Duodenal mucosa (tissue), 2 donors: ENCODE measurements around the gene PLEKHM3.

Experiments
- H3K27ac ChIP-seq: one replicate; pipeline ENCODE4 v1.7.0; 2013; ENCODE audit warnings: low read depth, low read length
- H3K27me3 ChIP-seq, 2 donors: one replicate each; pipeline ENCODE4 v1.7.0; 2013; ENCODE audit warnings: low read length in 2 of 2, control low read depth in 1 of 2; ENCODE audit not compliant: insufficient read depth in 2 of 2, control insufficient read depth in 1 of 2
- H3K36me3 ChIP-seq, 2 donors: one replicate each; pipeline ENCODE4 v1.7.0; 2013; ENCODE audit warnings: low read length in 2 of 2, control low read depth in 1 of 2; ENCODE audit not compliant: insufficient read depth in 2 of 2, control insufficient read depth in 1 of 2
- H3K4me1 ChIP-seq, 2 donors: one replicate each; pipeline ENCODE4 v1.7.0; 2013; ENCODE audit warnings: low read length in 2 of 2, control low read depth in 1 of 2; ENCODE audit not compliant: insufficient read depth in 2 of 2, control insufficient read depth in 1 of 2
- H3K4me3 ChIP-seq, 2 donors: one replicate each; pipeline ENCODE4 v1.7.0; 2013; ENCODE audit warnings: low read length in 2 of 2, low read depth in 1 of 2
- H3K9ac ChIP-seq, 2 donors: one replicate each; pipeline ENCODE4 v1.7.0; 2013; ENCODE audit warnings: low read length in 2 of 2, low read depth in 1 of 2
- H3K9me3 ChIP-seq, 2 donors: one replicate each; pipeline ENCODE4 v1.7.0; 2013; ENCODE audit warnings: low read length in 2 of 2, control low read depth in 1 of 2; ENCODE audit not compliant: control insufficient read depth in 1 of 2

The PLEKHM3 gene

DNA sequence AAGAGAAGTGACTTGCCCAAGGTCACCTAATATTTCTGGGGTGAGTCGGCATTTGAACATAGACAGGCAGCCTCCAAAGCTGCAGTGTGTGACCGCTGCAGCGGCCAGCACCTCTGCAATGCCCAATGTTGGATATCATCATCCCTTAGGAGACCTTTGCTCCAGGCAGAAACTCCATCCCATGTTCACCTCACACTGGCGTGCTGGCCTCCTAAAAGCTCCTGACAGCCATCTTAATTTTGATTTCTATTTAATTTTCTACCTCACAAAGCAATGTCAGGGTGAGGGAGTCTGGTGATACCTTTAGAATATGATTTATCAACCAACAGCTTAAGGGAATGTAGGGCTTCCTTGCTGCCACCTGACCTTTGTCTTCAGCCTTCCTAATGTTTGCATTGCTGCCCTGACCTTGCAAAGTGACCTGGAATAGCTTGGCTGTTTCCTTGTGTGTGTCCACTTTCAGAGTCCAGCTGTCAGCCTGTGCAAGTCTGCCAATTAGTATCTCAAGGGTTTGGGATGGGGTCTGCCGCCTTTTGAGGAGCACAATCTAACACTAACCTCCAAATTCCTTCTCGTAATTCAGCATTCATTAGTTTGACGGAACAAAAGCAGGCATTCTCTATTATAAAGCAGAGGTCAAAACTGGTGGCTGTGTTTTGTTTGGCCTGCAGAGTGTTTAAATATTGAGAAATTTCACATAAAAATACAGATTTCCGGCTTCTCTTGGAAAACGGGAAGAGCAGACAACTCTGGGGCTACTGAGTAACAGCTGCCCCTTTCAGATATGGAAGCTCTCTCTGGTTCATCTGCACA lies 127.6 kb downstream of the PLEKHM3 start:
- Histone ChIP-seq H3K9me3 (no peaks in the 10 kb centered on the region), H3K4me3 (no peak overlapping the region), H3K27ac (no peak overlapping the region), H3K9ac (no peak overlapping the region), H3K27me3 (no peaks in the 10 kb centered on the region), H3K36me3 (peaks cover 0 to 15% of the 10 kb centered on the region in 2 donors), H3K4me1 (peaks cover 3 to 6% of the 10 kb centered on the region in 2 donors)

DNA sequence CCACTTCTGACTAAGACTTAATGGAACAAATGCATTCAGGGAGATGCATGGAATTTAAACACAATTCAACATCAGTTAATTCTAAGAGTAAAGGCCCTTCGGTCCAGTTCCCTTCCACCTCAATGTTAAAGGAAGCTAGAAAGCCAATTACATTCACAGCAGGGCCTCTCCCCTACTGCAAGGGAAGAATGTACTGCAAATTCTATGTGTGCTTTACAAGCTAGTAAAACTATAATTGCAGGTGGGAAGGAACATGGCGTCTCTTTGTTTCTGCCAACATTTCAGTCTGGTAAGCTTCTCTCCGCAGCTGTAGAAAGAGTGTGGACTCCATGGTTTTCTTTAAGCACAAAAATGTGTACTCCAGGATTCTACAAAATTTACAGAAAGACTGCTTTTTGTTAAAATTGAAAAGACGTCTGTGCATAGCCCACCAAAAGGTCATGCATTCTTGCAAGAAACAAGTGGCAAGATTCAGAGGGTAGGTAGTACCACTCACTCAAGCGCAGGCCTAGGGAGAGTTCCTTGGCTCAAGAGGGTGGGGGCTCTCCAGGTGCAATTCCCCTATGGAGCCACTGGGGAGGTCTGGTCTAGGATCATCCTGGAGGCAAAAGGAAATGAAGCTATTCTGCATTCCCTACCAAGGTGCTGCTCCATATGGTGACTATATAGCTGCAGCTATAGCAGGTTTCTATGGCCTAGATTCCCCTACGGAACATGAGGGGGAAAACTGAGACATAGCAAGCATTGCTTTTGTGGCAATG lies 128.6 kb downstream of the PLEKHM3 start:
- no peak overlapping the region for H3K4me3 ChIP-seq
- H3K9me3 ChIP-seq: no peaks in the 10 kb centered on the region
- H3K36me3 ChIP-seq: peaks cover 0 to 12% of the 10 kb centered on the region in 2 donors
- no peak overlapping the region for H3K9ac ChIP-seq
- H3K4me1 ChIP-seq: peaks cover 3 to 6% of the 10 kb centered on the region in 2 donors
- H3K27me3 ChIP-seq: no peaks in the 10 kb centered on the region
- H3K27ac ChIP-seq: no peak overlapping the region

DNA sequence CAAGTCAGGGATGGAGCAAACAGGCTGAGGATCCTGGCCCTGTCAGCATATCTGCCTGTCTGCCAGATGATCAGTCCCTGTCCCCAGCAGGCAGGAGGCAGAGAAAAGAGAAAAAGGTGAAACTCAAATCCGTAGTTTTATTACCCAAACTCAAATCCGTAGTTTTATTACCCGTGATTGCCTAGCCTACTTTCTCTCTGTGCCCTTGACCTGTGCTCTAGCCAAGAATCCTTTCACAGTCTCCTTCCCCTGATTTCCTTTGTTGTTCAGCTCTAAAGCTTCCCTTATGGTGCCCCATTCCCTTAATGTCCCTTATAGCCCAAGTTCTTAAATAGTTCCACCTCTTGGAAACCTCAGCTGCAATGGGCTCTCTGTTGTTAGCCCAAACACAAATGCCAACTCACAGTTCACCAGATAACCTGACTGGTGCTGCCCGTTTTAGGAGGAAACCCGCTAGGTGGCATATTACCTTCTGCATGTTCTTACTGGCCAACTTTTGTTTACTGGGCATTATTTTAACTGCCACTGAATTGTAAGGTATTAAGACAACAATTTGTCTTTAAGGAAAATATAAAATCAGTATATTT lies 130.0 kb downstream of the PLEKHM3 start:
- Histone ChIP-seq H3K27ac (no peak overlapping the region), H3K36me3 (peaks cover 0 to 4% of the 10 kb centered on the region in 2 donors), H3K9ac (no peak overlapping the region), H3K4me1 (peaks cover 3 to 6% of the 10 kb centered on the region in 2 donors), H3K27me3 (no peaks in the 10 kb centered on the region), H3K4me3 (no peak overlapping the region), H3K9me3 (no peaks in the 10 kb centered on the region)

DNA sequence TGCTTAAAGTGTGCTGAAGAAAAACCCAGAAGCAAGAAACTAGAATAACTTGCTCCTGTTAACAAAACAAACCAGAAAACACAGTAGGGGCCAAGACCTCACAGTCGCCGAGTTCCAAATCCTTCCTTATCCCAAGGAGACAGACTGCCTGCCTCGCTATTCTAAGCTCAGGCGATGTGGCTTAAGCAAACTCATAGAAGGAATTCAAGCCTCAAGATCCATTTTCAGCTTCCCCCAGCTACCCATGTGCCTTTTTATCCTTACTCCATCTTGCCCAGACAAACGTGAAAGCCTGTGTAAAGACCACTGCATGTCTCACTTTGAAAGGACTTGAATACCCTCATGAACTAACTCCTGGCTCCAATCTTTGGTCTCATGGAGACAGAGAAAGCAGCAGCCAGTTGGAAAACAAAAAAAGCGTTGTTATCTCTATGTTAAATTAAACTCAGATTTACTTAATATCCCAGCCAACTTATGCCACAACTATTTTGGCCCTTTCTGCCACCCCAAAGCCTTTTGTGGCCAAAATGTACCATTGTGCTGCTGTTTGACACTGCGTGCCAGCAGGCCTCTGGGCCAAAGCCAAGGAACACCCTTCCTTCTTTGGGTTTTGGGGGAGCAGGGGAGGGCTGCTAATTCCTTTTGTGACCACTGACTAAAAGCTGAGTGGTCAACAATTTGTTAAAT lies 132.5 kb downstream of the PLEKHM3 start:
- Histone ChIP-seq H3K27me3 (no peaks in the 10 kb centered on the region), H3K36me3 (no peaks in the 10 kb centered on the region), H3K9ac (no peak overlapping the region), H3K9me3 (no peaks in the 10 kb centered on the region), H3K27ac (no peak overlapping the region), H3K4me1 (peaks cover 3 to 6% of the 10 kb centered on the region in 2 donors), H3K4me3 (no peak overlapping the region)

DNA sequence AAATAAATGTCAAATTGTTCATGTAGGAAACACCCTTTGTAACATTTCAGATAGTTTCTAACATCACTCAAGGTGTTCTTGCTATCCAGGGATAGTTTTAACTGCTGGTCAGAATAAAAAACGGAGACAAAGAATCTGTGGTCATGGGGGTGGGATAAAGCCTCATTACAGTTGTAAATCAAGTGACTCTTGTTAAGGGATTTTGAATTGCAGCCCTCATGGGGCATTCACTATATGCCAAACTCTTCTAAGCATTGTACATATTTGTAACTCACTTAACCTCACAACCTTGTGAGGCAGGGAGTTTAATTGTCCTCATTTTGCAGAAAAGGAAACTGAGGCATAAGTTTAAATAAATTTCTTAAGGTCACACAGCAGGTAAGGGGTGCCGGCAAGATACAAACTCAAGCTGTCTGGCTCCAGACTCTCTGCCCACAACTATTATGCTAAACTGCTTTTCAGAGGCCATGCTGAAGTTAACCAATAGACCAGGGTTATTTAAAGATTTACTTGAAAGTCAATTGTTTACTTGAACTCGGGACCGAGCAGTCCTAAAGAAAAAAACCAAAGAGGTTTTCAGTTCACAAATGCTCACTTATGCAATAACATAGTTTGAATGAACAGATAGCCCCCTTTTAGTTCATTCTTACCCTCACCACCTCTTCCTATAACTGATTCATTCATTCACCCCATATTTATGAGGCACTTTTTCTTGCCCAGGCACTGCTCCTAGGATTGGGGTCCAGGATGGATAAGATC lies 134.1 kb downstream of the PLEKHM3 start:
- Histone ChIP-seq H3K36me3 (no peaks in the 10 kb centered on the region), H3K9ac (no peak overlapping the region), H3K4me3 (no peak overlapping the region), H3K27me3 (no peaks in the 10 kb centered on the region), H3K27ac (no peak overlapping the region), H3K4me1 (peaks cover 3 to 6% of the 10 kb centered on the region in 2 donors), H3K9me3 (no peaks in the 10 kb centered on the region)

DNA sequence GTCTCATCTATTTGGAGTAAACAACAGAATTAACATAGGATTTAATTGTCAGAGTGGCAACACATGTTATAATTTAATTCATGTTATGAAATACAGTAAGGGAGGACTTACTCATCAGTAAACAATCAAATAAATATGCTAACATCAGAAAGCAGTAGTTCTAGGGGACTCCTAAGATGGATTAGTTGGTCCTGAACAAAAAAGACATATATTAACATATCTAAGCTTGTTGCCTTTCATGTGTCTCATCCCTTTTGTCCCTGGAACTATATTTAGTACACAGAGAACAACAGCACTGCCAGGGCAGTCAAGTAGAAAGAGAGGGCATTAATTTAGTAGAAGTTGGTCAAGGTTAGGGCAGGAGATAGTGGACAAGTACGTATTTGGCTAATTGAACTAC lies 137.8 kb downstream of the PLEKHM3 start:
- no peak overlapping the region for H3K4me3 ChIP-seq
- H3K27me3 ChIP-seq: no peaks in the 10 kb centered on the region
- H3K4me1 ChIP-seq: peaks cover 5 to 9% of the 10 kb centered on the region in 2 donors
- H3K9me3 ChIP-seq: no peaks in the 10 kb centered on the region
- H3K36me3 ChIP-seq: no peaks in the 10 kb centered on the region
- no peak overlapping the region for H3K27ac ChIP-seq
- H3K9ac ChIP-seq: no peak overlapping the region

DNA sequence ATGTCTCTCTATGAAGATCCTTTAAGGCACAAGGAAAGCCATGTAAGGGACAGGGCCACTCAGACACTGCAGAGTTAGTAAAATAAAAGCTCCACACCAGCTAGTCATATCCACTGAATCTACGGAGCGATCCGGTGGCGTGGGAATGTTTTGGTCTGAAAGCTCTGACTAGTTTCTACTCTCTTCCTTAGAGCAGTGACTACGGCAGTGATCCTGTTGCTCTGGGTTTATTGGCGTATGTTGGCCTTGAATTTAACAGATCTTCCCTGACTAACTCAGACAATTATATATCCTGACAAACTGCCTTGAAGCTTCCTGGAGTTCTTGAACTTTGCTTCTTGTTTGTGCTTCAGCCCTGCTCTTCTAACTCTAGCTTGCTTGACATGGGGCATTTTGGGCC lies 140.3 kb downstream of the PLEKHM3 start:
- Histone ChIP-seq H3K9ac (no peak overlapping the region), H3K4me3 (no peak overlapping the region), H3K27ac (no peak overlapping the region), H3K4me1 (peaks cover 5 to 9% of the 10 kb centered on the region in 2 donors), H3K9me3 (no peaks in the 10 kb centered on the region), H3K27me3 (no peaks in the 10 kb centered on the region), H3K36me3 (no peaks in the 10 kb centered on the region)

DNA sequence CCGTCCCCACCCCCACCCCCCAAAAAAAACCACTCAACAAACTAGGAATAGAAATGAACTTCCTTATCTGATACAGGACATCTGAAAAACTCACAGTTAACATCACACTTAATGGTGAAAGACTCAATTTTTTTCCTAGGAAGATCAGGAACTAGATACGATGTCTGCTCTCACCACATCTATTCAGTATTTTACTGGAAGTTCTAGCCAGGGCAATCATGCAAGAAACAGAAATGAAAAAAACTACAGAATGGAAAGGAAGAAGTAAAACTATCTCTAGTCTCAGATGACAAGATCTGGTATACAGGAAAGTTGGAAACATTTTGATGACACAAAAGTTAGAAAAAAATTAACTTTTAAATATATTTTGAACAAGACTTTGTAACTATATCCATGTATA lies 141.2 kb downstream of the PLEKHM3 start:
- Histone ChIP-seq H3K27ac (no peak overlapping the region), H3K9me3 (no peaks in the 10 kb centered on the region), H3K27me3 (no peaks in the 10 kb centered on the region), H3K4me3 (no peak overlapping the region), H3K36me3 (no peaks in the 10 kb centered on the region), H3K9ac (no peak overlapping the region), H3K4me1 (peaks cover 9 to 11% of the 10 kb centered on the region in 2 donors)

DNA sequence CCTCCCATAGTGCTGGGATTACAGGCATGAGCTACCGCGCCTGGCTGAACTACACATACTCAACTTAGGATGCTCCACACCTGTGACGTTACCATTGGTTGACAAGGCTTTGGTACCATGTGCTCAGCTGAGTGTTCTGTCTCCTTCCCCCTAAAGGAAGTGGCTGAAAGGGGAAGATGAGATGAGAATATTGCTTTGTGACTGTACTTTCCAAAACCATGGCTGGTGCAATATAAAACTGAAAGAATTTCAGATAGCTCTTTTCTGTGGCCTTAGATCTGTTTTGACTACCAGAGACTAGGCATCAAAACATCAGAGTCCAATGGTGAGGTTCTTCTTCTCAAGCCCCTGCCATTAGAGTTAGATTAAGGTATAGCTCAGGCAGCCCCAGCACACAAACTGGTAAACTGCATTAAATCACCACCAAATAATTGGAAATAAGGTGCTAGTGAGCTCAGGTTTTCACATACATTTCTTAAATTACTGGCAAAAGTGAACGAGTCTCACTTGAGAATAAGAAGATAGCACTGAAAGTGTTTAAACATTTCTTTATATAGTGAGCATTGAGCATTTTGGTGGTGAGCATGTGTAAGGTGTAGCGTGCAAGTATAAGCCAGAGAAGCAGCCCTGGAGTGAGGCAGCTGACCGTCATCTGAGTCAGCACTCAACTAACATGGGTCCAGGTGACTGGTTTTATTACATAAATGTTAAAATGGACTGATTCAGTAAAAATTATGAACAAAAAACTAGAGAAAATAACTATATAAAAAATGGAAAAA lies 142.1 kb downstream of the PLEKHM3 start:
- Histone ChIP-seq H3K4me3 (no peak overlapping the region), H3K9me3 (no peaks in the 10 kb centered on the region), H3K4me1 (peaks cover 9 to 15% of the 10 kb centered on the region in 2 donors), H3K27ac (no peak overlapping the region), H3K27me3 (no peaks in the 10 kb centered on the region), H3K9ac (no peak overlapping the region), H3K36me3 (no peaks in the 10 kb centered on the region)
